ENCODE measurements around the gene CLEC19A. TPM values are rescaled to one million over a fixed set of nuclear protein-coding genes. Genes with fewer than 3 reads are reported as not detected.
"Not testable (repeated sequence)": the region's sequence is repeated elsewhere in the genome, so short reads cannot be mapped to it uniquely, and the experiment has no call there.

The CLEC19A gene
- total RNA-seq, 2 donors from 2014 or later = not detected

DNA sequence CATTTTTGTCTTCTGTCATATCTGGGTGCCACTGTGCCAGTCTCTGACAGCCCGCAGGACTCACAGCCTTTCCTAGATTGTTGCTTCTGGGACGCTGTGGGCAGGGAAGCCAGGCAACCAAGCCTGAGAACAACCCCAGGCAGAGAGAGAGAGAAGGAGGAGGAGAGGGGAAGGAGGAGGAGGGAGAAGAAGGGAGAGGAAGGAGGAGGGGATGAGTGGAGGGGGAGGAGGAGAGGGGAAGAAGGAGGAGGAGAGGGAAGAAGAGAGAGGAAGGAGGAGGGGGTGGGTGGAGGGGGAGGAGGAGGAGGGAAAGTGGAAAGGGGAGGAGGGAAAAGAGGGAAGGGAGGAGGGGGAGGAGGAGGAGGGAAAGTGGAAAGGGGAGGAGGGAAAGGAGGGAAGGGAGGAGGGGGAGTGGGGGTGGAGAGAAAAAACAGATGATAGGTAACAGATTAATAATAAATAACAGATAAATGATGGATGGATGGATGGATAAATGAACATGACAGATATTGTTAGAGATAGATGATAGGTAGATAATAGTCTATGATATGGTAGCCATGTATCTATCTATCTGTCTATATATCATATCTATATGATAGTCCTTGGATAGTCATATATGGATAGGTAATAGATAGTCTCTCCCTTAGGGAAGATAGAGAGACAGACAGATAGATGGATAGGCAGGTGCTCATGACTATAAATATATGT is 29.3 kb downstream of the CLEC19A start:
- DNase-seq (ENCODE audit: low spot score) = no peak
- intact Hi-C loops (cut with DNase I) = no loop called here

DNA sequence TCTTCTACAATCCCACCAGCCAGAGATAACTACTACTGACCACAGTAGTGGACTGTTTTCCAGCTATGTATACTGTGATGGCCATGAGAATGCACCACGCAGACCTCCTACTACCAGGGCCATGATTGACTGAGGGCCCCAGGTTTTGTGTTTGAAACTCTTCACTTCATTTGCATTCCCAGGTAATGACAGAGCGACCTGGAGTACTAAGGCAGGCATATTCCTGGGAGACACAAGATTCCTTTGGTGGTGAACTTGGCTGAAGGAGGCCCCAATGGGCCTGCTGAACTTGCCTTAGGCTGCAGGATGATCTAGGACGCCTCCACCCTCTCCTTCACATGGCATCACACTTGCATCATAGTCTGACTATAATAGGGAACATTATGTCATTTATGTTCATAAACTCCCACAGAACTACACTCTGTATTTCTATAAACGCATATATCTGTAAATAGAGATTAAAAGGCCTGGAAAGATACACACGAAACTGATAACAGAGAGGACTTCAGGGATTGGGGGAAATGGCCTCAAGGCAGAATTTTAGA is 30.4 kb downstream of the CLEC19A start:
- intact Hi-C loops (cut with DNase I) = no loop called here
- no peak for DNase-seq (ENCODE audit: low spot score)

DNA sequence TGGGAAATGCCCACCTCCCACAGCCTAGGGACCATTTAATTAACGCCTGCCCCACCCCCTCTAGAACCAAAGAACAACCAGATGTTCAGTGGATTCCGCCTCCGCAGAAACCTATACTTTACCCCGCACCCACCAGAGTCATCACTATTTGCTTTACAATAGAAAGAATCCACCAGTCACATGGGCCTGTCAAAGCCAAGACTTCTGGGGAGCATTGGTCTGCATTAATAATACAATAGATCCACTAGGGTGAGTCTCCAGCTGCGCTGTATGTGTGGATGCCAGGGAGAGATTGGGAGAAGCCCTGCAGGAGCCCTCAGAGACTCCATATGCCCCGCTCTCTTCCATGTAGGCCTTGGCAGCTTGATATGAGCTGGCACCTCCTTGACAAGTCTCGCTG is 31.3 kb downstream of the CLEC19A start:
- no peak for DNase-seq (ENCODE audit: low spot score)
- intact Hi-C loops (cut with DNase I) = no loop called here

DNA sequence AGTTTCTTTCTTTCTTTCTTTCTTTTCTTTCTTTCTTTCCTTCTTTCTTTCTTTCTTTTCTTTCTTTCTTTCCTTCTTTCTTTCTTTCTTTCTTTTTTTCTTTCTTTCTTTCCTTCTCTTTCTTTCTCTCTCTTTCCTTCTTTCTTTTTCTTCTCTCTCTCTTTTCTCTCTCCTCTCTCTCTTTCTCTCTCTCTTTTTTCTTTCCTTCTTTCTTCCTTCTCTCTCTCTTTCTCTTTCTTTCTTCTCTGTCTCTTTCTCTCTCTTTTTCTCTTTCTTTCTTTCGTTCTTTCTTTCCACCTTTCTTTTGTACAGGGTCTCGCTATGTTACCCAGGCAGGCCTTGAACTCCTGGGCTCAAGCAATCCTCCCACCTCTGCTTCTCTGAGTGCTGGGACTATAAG is 35.7 kb downstream of the CLEC19A start:
- intact Hi-C loops (cut with DNase I) = not testable (repeated sequence)

DNA sequence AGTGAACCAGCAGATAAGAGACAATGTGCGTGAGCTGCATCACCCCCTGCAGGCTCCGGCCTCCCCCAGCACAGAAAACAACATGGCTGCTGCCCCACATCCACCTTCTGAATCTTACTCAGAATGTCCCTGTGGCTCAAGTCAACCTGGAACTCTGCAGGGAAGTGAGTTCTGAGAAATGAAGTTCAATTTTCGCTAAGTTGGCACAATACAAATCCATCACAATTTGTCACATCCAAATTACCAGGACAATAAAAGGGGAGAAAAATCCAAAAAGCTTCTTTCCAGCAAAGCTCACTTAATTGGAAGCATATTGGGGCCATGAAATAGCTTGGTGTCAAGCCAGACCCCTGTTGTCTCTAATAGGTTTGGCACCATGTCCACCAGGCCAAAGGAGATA is 38.1 kb downstream of the CLEC19A start:
- intact Hi-C loops (cut with DNase I) = no loop called here
- DNase-seq (ENCODE audit: low spot score) = no peak

More for the DNA sequence above, 35.7 kb downstream of the CLEC19A start:
- not testable (repeated sequence) for DNase-seq (ENCODE audit: low spot score)

DNA sequence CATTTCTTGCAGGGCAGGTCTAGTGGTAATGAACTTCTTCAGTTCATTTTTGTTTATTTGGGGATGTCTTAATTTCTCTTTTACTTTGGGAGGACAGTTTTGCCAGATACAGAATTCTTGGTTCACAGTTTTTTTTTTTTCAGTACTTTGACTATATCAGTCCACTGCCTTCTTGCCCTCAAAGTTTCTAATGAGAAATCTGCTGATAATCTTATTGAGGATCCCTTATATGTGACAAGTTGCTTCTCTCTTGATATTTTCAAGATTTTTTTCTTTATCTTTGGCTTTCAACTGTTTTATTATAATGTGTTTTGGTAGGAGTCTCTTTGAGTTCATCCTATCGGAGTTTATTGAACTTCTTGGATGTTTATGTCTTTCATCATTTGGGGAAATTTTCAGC is 42.8 kb downstream of the CLEC19A start:
- intact Hi-C loops (cut with DNase I) = no loop called here
- no peak for DNase-seq (ENCODE audit: low spot score)

DNA sequence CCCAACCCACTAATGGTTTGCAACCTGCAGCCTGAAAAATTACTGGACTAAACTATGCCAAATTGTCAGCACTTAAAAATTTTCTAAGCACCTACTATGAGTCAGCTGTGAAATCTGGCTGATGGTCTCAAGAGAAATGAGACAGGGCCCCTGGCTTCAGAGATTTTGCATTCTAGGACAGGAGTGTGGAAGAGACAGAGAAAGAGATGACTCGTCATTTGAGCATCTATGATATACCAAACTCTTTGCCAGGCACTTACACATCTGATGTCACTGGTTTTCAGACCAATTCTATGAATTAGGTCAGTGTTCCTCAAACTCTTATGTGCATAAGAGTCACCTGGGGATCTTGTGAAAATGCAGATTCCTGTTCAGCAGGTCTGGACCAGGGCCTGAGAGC is 44.4 kb downstream of the CLEC19A start:
- intact Hi-C loops (cut with DNase I) = no loop called here
- DNase-seq (ENCODE audit: low spot score) = no peak

DNA sequence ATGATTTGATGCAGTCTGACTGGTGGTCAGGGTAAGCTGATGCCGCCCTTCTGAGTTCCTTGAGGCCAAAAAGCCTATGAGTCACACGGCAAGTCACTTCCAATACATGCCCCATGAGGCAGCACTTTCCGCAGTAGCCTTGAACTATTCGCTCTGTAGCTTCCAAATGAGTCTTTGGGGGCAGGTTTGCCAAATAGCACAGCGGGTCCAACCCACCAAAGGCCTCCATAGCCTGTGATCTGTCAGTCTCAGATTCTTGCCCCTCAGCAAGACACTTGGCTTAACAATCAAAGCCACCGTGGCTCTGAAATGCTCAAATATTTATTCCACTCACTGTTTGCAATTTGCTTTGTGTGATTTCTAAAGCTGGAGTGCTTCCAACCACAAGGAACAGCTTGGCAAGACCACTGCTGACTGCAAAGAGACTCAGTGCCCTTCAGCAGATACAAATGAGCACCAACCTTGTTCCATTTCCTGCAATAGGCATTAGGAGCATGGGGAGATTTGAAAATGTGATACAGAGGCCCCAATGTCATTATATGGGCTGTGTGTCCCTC is 45.4 kb downstream of the CLEC19A start:
- intact Hi-C loops (cut with DNase I) = no loop called here
- no peak for DNase-seq (ENCODE audit: low spot score)

DNA sequence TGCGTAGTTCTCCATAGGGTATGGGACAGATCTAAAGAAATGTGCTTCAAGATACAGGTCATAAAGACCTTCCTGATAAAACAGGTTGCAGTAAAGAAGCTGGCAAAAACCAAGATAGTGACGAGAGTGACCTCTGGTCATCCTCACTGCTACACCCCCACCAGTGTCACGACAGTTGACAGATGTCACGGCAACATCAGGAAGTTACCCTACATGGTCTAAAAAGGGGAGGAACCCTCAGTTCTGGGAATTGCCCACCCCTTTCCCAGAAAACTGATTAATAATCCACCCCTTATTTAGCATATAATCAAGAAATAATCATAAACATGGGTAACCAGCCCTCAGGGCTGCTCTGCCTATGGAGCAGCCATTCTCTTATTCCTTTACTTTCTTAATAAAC is 46.3 kb downstream of the CLEC19A start:
- intact Hi-C loops (cut with DNase I) = no loop called here
- DNase-seq (ENCODE audit: low spot score) = no peak

DNA sequence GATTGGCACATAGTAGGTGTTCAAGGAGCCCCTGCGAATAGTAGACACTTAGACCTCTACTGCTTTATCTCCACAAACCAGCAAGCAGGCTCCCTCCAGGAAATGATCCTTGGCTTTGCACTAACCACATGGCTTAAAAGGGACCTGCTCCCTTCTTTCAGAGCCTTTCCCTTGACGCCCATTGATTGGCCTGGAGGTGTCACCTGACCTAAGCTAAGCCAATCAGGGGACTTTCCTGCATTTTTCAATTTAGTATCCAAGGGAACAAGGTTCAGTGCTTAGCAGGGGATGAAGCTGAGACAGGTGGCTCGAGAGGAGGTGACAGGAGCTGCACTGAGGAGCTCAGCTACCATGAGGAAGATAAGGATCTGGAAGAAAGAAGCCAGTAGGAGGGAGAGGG is 52.8 kb downstream of the CLEC19A start:
- no peak for DNase-seq (ENCODE audit: low spot score)
- intact Hi-C loops (cut with DNase I) = no loop called here

DNA sequence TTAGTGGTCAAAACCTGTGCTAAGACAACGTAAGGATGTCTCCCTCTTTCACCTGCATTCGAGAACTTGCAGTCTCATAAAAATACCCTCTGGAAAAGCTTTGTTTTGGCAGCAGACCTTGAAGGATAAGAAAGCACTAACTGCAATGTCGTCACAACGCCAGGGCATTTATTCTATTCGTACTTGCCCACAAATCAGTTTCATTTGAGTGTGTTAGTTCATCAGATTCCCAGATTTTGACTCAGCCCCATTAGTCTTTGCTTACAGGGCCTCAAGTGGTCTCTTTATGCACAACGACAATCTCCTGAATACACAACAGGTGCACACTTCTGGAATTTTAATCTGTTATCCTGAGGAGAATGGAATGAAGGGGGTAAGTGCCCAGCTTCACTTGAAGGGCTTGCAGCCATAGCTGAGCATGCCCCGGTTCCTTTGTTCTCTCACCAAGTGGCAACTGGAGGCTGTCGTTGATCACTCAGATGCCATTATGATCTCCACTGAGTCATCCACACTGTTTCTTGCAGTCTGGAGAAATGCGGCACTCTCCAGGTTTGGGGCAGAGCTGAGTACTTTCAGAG is 58.8 kb downstream of the CLEC19A start:
- no peak for DNase-seq (ENCODE audit: low spot score)
- intact Hi-C loops (cut with DNase I) = no loop called here

DNA sequence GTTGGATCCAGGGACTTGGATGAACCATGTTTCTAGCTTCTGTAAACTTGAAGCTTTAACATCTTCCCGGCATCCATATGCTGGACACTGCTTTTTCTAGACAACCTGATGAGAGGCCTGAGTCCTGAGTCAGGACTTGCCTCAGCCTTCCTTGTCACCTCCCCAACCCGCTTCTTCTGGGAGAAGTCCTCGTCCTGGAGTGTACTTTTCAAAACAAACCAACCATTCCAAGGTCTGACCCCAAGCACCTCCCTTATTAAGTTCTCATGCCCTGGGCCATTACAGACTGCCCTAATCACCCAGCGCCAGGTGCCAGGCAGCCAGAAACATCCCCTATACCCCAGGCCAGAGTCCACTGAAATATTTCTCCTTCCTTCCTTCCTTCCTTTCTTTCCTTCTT is 59.4 kb downstream of the CLEC19A start:
- intact Hi-C loops (cut with DNase I) = no loop called here
- DNase-seq (ENCODE audit: low spot score) = no peak

DNA sequence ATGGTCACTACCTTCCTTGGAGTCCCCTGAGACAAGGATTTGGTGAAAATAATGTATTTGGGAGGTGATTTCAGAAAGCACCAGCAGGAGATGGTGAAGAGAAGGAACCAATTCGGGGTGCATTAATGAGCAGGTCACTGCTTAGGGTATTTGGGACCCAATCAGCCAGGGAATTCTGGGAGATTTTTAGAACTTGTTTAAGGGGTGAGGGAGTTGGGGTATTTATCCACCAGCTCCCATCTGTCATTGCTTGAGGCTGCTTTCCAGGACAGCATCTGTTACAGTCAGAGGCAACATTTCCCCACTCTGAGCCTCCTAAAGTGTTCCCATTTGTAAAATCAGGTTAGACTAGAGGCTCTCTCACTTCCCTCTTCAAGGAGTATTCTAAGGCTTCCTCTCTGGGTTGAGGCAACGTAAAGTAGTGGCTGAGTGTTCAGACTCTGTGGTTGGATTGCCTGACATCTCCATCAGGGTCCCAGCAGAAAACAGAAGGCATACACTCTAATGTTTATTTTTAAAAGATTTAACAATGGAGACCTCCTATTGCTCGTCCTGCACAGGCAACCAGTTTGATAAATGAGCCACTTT is 60.9 kb downstream of the CLEC19A start:
- DNase-seq (ENCODE audit: low spot score) = no peak
- intact Hi-C loops (cut with DNase I) = no loop called here

DNA sequence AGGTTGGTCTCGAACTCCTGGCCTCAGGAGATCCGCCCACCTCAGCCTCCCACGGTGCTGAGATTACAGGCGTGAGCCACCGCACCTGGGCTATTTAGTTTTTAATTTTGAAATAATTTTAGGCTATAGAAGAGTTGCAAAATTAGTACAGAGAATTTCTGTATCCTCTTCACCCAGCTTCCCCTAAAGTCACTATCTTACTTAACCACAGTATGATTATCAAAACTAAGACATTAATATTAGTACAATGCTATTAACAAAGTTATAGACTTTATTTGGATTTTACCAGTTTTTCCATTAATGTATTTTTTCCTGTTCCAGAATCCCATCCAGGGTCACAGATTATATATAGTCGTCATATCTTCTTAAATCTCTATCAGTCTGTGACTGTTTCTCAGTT is 62.6 kb downstream of the CLEC19A start:
- no peak for DNase-seq (ENCODE audit: low spot score)
- intact Hi-C loops (cut with DNase I) = no loop called here

DNA sequence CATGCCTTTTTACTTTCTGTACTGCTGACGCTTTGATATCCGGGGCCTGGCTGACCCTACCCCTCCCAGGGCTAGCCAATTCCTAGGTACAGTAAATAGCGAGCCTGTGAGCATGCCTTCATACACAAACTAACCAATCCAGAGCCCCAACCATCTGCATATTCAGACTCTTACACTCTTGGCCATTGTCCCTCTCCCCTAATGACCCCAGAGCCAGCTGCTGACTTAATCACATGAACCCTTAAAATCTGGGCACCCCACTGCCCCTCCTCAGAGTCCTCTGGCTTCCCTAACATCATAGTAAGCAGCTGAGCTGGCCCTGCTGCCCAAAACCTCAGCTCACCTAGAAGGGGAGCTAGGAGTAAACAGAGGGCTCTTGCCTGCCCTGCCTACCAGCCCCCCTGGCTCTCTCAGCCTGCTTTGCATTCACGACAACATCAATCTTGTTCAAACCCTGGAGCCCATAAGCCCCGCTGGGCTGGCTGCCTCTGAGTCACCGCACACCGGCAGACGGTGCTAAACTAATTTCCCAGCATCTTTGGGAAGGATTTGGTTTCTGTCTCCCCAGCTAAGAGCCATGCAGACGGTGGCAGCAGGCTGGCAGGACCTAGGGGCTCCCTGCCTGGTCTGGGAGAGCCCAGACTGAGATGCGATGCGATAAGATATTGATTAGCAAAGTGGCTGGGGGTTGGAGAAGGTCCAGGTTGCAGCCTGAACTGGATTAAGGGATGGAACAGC is 63.2 kb downstream of the CLEC19A start:
- intact Hi-C loops (cut with DNase I) = no loop called here

DNA sequence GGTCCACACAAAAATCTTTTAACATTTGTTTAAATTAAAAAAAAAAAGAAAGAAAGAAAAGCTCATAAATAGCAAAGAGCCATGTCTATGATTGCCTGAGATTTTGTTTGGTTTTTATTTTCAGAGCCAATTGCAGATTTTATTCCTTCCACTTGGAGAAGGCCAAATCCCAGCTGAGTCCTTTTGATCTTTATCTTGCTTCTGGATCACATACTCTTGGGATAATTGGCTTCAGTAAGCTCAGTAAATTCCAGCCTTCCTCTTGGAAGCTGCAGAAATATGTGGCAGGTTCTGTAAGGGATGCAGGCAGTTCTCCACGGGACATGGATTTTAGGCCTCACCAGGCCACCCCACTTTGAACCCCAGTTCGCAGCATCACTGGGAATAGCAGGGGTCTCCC is 68.8 kb downstream of the CLEC19A start:
- no peak for DNase-seq (ENCODE audit: low spot score)
- intact Hi-C loops (cut with DNase I) = no loop called here

More for the DNA sequence above, 63.2 kb downstream of the CLEC19A start:
- no peak for DNase-seq (ENCODE audit: low spot score)

DNA sequence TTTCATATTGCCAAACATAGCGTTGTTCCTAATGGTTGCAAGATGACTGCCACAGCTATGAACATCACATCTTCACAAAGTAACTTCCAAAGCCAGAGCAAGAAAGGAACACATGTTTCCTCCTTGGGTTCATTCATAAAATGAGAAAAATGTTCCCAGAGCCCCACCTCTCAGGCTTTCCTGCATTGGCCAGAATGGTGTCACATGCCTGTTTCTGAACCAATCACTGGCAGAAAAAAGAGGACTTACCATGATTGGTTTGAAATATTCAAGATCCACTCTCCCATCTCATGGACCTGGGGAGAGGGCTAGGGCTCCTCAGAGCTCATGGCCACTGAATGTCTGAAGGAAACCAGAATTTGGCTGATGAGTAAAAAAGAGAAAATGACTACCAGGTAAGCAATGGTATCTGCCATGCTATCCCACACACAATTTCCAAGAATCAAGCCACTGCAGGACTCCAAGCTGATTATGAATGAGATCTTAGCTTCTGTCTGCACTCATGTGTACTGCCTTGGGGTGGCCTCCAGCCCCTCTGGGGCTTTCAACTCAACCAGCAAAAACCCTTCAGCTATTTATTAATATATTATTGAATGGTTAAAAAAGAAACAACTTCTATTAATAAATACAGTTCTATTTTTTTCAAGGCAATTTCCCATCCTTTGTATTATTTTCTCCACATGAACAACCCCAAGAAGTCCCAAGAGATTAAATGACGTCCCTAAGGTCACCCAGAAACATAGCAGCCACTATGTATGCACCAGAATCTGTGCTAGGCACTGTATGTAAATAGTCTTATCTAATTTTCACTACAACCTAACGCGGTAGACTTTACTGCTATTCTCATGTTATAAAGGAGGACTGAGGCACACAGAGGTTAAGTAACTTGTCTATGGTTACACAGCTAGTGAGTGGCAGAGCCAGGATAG is 70.8 kb downstream of the CLEC19A start:
- DNase-seq (ENCODE audit: low spot score) = no peak
- intact Hi-C loops (cut with DNase I) = no loop called here

DNA sequence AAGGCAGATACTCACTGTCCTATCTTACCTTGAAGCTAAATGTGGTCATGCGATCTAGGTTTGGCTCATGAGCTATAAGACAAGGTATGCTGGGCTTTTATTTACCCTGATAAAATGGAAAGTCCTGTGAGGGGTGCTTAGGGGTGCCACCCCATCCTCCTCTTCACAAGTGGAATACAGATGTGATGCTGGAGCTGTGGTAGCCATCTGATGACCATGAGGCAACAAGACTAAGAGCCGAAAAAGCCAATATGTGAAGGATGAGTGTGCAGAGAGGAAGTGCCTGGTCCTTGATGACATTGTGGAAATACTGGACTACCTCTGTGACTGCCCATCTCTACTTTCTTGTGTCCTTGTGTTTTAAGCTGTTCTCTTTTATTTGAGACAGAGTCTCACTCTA is 74.0 kb downstream of the CLEC19A start:
- no peak for DNase-seq (ENCODE audit: low spot score)
- intact Hi-C loops (cut with DNase I) = no loop called here

Data from posterior vena cava (tissue), 2 donors.